GM19468 (cell line): ENCODE results near the gene IL15RA.
"Not testable (repeated sequence)": the region's sequence is repeated elsewhere in the genome, so short reads cannot be mapped to it uniquely, and the experiment has no call there.

Source experiments
- ATAC-seq: cut with Tn5 transposase; IDR thresholded peaks from one replicate; pipeline ENCODE4 v1.9.1; 2021; ENCODE audit warnings: mild to moderate bottlenecking, moderate library complexity, moderate number of reproducible peaks; ENCODE audit not compliant: unreplicated experiment; ENCODE audit errors: extremely low read depth

Gene IL15RA

GRCh38 chr10:5971886-5972285, 5.5 kb downstream of the IL15RA start:
- ATAC-seq: no peak

- ATAC-seq: no peak
Measured at GRCh38 chr10:5971315-5971832, 6.0 kb downstream of the IL15RA start.

GRCh38 chr10:5970527-5970926, 6.8 kb downstream of the IL15RA start:
- ATAC-seq: no peak

- ATAC-seq: no peak
Measured at GRCh38 chr10:5970066-5970465, 7.3 kb downstream of the IL15RA start.

GRCh38 chr10:5968681-5969453, 8.5 kb downstream of the IL15RA start:
- ATAC-seq: no peak

- no peak for ATAC-seq
Measured at GRCh38 chr10:5968037-5968680, 9.2 kb downstream of the IL15RA start.

- ATAC-seq: no peak
Measured at GRCh38 chr10:5965266-5965665, 12.1 kb downstream of the IL15RA start.

- ATAC-seq: no peak
Measured at GRCh38 chr10:5964736-5965135, 12.6 kb downstream of the IL15RA start.

- ATAC-seq: no peak
Measured at GRCh38 chr10:5963591-5963990, 13.8 kb downstream of the IL15RA start.

- no peak for ATAC-seq
Measured at GRCh38 chr10:5963071-5963470, 14.3 kb downstream of the IL15RA start.

- ATAC-seq: not testable (repeated sequence)
Measured at GRCh38 chr10:5962358-5962940, 14.9 kb downstream of the IL15RA start.

- no peak for ATAC-seq
Measured at GRCh38 chr10:5961405-5962100, 15.8 kb downstream of the IL15RA start.

- ATAC-seq: not testable (repeated sequence)
Measured at GRCh38 chr10:5960973-5961275, 16.4 kb downstream of the IL15RA start.

- ATAC-seq: no peak
Measured at GRCh38 chr10:5960070-5960972, 17.0 kb downstream of the IL15RA start.

- ATAC-seq: no peak
Measured at GRCh38 chr10:5959581-5960069, 17.7 kb downstream of the IL15RA start.

GRCh38 chr10:5959142-5959541, 18.2 kb downstream of the IL15RA start:
- no peak for ATAC-seq

- ATAC-seq: no peak
Measured at GRCh38 chr10:5958675-5959074, 18.7 kb downstream of the IL15RA start.

GRCh38 chr10:5958077-5958476, 19.3 kb downstream of the IL15RA start:
- no peak for ATAC-seq

- ATAC-seq: no peak
Measured at GRCh38 chr10:5956146-5956936, 21.0 kb downstream of the IL15RA start.
